ENCODE results near the gene TEX52.

Gene TEX52

GRCh38 chr12:2826721-2827515, 29.9 kb downstream of the TEX52 start:
- DNase-seq: no peak

DNA sequence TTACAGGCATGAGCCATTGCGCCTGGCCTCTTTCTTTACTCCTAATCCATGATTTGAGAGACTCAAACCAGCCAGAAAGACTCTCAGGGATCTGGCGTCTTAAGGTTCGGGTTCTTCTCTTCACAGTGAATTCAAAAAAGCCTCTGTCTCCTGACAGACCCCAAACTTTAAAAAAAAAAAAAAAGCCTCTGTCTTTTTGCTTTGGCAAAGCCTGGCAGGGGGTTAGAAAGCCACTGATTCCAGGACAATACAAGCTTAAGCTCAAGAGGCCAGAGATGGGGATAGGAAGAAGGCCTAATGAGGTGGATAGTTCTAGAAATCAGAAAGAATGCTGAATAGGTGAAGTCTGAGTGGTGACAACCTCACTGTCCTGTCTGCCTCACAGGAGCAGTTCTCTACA, 30.8 kb downstream of the TEX52 start:
- DNase-seq: no peak

GRCh38 chr12:2825132-2825531, 31.7 kb downstream of the TEX52 start:
- DNase-seq: no peak

- DNase-seq: no peak
These were observed 32.3 kb downstream of the TEX52 start for GRCh38 chr12:2824541-2824940.

DNA sequence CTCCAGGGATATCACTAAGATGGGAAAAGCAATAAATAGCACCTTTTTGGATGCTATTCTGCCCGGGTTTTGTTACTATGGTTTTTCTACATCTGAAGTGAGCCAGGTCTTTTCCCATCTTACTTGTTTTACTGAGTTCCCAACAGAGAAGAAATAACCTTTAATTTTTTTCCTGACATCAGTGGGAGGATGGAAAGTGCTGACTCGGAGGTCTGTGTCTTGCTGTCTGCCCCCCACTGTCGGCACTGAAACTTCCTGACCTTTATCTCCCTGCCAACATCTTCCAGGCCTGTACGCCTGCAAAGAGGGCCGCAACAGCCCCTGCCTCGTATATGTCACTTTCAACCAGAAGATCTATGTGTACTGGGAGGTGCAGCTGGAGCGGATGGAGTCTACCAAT, 33.4 kb downstream of the TEX52 start:
- DNase-seq: no peak

GRCh38 chr12:2820432-2820831, 36.4 kb downstream of the TEX52 start:
- DNase-seq: no peak

- DNase-seq: no peak
These were observed 37.0 kb downstream of the TEX52 start for GRCh38 chr12:2819810-2820209.

DNA sequence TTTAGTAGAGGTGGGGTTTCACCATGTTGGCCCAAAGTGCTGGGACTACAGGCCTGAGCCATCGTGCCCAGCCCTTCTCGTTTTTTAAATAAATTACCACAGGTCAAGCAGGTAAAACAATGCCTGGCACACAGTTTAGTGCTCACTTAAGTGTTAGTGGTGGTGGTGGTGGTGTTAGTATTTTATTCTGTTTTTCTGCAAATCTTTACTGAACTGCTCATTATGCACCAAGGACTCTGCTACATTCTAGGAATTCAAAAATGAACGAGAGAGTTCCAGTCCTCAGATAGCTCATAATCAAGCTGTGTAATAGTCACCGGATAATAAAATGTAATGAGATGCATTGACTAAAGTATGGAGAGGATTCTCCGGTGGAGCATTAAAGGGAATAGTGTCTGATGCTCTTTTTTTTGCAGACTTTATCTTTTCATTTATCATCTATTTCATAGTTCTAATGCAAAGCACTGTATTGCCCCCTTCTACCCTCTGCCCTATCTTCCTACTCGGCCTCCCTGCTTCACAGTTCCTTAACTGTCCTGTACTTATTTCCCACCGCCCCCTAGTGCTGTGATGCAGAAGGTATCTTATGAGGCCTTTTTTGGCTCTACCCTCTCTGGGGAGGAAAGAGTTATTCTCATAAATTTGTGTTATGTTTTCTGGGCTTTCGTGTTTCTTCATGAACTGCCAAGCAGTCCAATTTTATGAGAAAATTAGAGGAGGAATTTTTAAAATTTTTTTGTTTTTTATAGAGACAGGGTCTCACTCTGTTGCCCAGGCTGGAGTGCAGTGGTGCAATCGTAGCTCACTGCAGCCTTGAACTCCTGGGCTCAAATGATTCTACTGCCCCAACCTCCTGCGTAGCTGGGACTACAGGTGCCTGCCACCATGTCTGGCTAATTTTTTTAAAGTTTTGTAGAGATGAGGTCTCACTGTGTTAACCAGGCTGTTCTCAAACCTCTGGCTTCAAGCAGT, 43.3 kb downstream of the TEX52 start:
- DNase-seq: peak; percentile 69

GRCh38 chr12:2812290-2813213, 44.3 kb downstream of the TEX52 start, which contains the start of gene ITFG2:
TSS of gene ITFG2 (plus strand) at chr12:2812668. CDS start at chr12:2812761, 93 bp downstream.
- DNase-seq: peak; percentile 98

GRCh38 chr12:2811801-2812200, 45.0 kb downstream of the TEX52 start:
- DNase-seq: no peak

- no peak for DNase-seq
These were observed 50.1 kb downstream of the TEX52 start for GRCh38 chr12:2806700-2807099.

DNA sequence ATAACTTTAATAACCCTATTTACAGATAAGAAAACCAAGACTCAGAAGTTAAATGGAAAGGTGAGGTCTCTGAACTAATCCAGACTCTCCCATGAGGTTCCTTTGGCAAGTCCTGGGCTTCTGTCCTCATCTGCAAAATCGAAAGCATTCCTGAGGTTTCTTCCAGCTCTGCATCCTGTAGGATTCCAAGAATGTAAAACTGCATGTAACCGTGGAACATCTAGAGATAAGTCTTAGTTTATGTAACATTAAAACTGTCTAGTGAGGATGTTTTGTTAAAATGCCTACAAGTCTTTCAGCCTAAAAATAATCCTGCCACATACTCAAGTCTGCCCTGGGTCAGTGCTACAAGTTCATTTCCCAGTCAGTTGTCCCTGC, 51.7 kb downstream of the TEX52 start:
- DNase-seq: no peak

DNA sequence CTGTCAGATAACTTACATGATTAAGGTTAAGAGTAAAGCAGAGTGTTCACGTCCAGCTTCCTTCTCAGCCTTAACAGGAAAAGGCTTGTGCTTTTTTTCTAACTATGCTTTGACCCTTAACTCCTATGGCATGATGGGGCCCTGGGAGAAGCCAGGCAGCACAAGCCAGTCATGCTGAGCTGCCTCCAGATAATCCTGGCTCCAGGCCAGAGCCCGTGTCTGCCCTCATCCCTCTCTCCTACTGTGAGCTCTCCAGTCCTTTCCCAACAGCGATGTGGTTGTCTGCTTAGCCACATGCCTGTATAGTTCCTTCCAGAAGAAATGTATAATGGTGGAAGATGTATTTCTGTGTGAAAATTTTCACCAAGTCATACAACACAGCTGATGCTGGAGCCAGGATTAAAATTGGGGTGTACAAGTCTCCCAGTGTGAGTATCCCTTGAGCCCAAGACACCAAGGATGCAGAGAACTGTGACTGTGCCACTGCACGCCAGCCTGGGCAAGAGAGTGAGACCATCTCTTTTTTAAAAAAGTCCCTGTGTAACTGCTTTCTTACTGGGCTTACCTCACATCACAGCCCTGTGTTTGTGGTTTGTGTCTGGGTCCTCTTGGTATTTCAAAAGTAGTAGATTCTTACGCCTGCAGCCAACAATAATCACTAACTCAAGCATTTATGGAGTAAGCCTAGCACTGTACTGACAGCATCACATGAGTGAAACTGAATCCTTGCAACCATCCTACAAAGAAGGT, 52.3 kb downstream of the TEX52 start:
- DNase-seq: no peak

- no peak for DNase-seq
These were observed 53.0 kb downstream of the TEX52 start for GRCh38 chr12:2803635-2804392.

- no peak for DNase-seq
These were observed 55.6 kb downstream of the TEX52 start for GRCh38 chr12:2801044-2801783.

- no peak for DNase-seq
These were observed 56.7 kb downstream of the TEX52 start for GRCh38 chr12:2800046-2800570.
